Activated T-helper 2 cell treated with anti-CD3 and anti-CD28 coated beads, Interferon-gamma antibody, Interleukin-2, Interleukin-4, amounts not matched to agents 10 μg/mL and 5 μg/mL and 100 μg/mL, durations not matched to agents 14 hours and 24 hours and 36 hours (primary cell): ENCODE measurements around the gene ALX3. TPM values are rescaled to one million over a fixed set of nuclear protein-coding genes. Genes with fewer than 3 reads are reported as not detected.
"Not testable (repeated sequence)": the region's sequence is repeated elsewhere in the genome, so short reads cannot be mapped to it uniquely, and the experiment has no call there.

Experiments used
- DNase-seq: peaks from one replicate; pipeline ENCODE4 v3.0.0; 2021; ENCODE audit warnings: low spot score
- H3K27ac Mint-ChIP-seq: one replicate; pipeline ENCODE4 v1.8.0; 2021; ENCODE audit warnings: mixed read lengths
- H3K27me3 Mint-ChIP-seq: one replicate; pipeline ENCODE4 v1.8.0; 2021; ENCODE audit warnings: low read depth, mixed read lengths
- H3K36me3 Mint-ChIP-seq: one replicate; pipeline ENCODE4 v1.8.0; 2021; ENCODE audit warnings: low read depth, mixed read lengths
- H3K4me1 Mint-ChIP-seq: one replicate; pipeline ENCODE4 v1.8.0; 2021; ENCODE audit warnings: low read depth, mixed read lengths
- H3K4me3 Mint-ChIP-seq: one replicate; pipeline ENCODE4 v1.8.0; 2021; ENCODE audit warnings: low read depth, mild to moderate bottlenecking, moderate library complexity, mixed read lengths
- H3K9me3 Mint-ChIP-seq: one replicate; pipeline ENCODE4 v1.8.0; 2021; ENCODE audit warnings: mixed read lengths
- intact Hi-C: fragments of 100-400 bp; cut with micrococcal nuclease; formaldehyde crosslinking; loops from one replicate; pipeline ENCODE4 v1.15.1; 2023
- total RNA-seq: library from RNA; stranded (reverse); gene quantifications from 2 replicates; pipeline ENCODE4 v1.2.3, GENCODE V29; 2022

ALX3 gene
- total RNA-seq, 1 donor from 2014 or later = not detected

DNA sequence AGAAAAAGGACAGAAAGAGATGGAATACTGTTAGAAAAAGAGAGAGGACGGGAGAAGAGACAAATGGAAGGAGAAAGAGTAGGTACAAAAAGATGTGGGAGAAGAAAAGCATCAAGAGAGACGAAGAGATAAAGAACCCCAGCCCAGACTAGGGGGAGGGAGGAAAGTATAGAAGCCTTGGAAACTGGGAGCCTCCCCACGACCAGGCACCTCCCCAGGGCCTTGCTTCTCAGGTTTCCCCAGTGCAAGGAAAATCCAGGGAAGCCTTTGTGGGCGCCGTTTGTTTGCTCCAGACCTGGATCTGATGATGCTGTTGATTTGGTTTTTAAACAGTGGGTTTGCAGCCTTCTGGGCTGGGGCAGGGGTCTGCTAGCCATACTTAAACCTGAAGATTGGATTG, 15.2 kb upstream of the ALX3 start:
- peaks cover 10% of the 10 kb centered on the region for H3K4me1 Mint-ChIP-seq
- H3K36me3 Mint-ChIP-seq = no peaks in the 10 kb centered on the region
- H3K9me3 Mint-ChIP-seq = no peaks in the 10 kb centered on the region
- intact Hi-C loops = loop anchor here (2.0 kb wide), 1 partner anchor 17 kb away; no protein-coding TSS in a partner anchor
- no peak overlapping the region for H3K4me3 Mint-ChIP-seq
- H3K27ac Mint-ChIP-seq = no peak overlapping the region
- peaks cover 59% of the 10 kb centered on the region for H3K27me3 Mint-ChIP-seq
- no peak for DNase-seq

- no peaks in the 10 kb centered on the region for H3K9me3 Mint-ChIP-seq
- peak; percentile 23 for DNase-seq
- H3K4me3 Mint-ChIP-seq = peak overlapping the region; percentile 79
- H3K27me3 Mint-ChIP-seq = peaks cover 59% of the 10 kb centered on the region
- intact Hi-C loops = loop anchor here (2.0 kb wide), 1 partner anchor 16 kb away; no protein-coding TSS in a partner anchor
- no peak overlapping the region for H3K27ac Mint-ChIP-seq
- H3K4me1 Mint-ChIP-seq = peaks cover 10% of the 10 kb centered on the region
- H3K36me3 Mint-ChIP-seq = no peaks in the 10 kb centered on the region
These were observed 14.0 kb upstream of the ALX3 start for GRCh38 chr1:110084227-110085078.

- Mint-ChIP-seq H3K4me1 (peaks cover 10% of the 10 kb centered on the region), H3K4me3 (peak overlapping the region; percentile 79), H3K36me3 (no peaks in the 10 kb centered on the region), H3K27me3 (peaks cover 62% of the 10 kb centered on the region), H3K27ac (no peak overlapping the region), H3K9me3 (no peaks in the 10 kb centered on the region)
- intact Hi-C loops = loop anchor here (2.0 kb wide), 1 partner anchor 15 kb away; no protein-coding TSS in a partner anchor
- no peak for DNase-seq
These were observed 13.4 kb upstream of the ALX3 start for GRCh38 chr1:110083866-110084226.

DNA sequence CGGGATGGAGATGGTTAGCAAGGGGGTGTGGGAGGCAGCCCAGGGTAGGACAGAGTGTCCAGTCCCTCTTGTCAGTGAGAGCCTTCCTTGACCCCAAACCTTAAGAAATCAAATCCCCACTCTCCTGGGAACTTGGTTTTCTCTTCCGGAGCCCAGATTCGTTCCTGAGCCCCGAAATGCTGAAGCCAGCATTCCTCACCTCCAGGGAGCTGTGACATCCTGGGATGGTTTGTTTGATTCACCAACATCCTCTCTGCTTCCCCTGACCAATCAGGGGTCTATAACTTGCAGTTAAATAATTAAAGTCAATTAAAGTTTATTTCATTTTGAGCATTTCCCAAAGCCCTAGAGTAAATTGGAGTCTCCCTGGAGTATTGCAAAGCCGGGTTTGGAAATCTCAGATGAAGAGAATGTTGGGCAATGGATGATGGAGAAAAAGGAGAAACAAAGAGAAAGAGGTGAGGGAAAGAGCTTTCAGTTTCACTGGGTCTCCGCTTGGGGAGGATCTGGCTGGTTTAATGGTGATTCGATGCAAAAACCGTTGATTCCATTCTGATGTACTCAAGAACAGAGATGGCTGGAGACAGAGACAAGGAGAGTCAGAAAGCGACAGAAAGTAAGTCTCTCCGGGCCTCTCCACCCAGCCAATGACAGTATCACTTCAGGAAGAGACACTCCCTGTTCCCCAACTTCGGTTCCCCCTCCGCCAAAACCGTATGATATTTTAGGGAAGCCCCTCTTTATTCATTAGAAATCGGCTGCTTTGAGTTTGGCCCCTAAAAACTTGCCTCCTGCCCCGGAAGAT, 12.8 kb upstream of the ALX3 start:
- no peak for DNase-seq
- Mint-ChIP-seq H3K27ac (peak overlapping the region; percentile 2), H3K27me3 (peaks cover 68% of the 10 kb centered on the region), H3K36me3 (no peaks in the 10 kb centered on the region), H3K4me3 (peak overlapping the region; percentile 79), H3K4me1 (peaks cover 10% of the 10 kb centered on the region), H3K9me3 (no peaks in the 10 kb centered on the region)
- intact Hi-C loops = no loop called here

GRCh38 chr1:110082477-110082876, 12.0 kb upstream of the ALX3 start:
- DNase-seq = no peak
- H3K27ac Mint-ChIP-seq = no peak overlapping the region
- H3K4me3 Mint-ChIP-seq = peak overlapping the region; percentile 10
- H3K4me1 Mint-ChIP-seq = peaks cover 9% of the 10 kb centered on the region
- H3K27me3 Mint-ChIP-seq = peaks cover 68% of the 10 kb centered on the region
- intact Hi-C loops = no loop called here
- no peaks in the 10 kb centered on the region for H3K36me3 Mint-ChIP-seq
- no peaks in the 10 kb centered on the region for H3K9me3 Mint-ChIP-seq

DNA sequence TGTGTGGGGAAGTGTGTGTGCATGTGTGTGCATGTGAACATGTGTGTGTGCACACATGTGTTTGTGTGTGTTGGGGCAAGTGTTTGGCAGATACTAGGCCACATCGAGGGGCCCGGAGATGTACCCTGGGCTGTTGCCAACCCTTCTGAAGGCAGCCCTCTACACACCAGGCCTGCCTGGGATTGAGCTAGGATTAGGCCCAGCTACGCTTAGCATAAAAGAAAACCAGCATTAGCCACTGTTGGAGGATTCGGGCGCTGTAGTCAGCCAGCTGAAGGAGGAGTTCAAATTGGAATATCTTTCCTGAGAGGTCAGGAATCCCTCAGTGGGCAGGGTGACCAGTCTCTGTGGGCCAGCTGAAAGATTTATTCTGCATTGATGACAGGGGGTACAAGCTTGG, 10.6 kb upstream of the ALX3 start:
- intact Hi-C loops = no loop called here
- peaks cover 61% of the 10 kb centered on the region for H3K27me3 Mint-ChIP-seq

GRCh38 chr1:110079995-110080394, 9.5 kb upstream of the ALX3 start:
- H3K9me3 Mint-ChIP-seq, H3K36me3 Mint-ChIP-seq, H3K4me1 Mint-ChIP-seq, intact Hi-C loops, H3K4me3 Mint-ChIP-seq, DNase-seq, H3K27ac Mint-ChIP-seq: not testable (repeated sequence)
- H3K27me3 Mint-ChIP-seq = peaks cover 58% of the 10 kb centered on the region

More for the DNA sequence above, 10.6 kb upstream of the ALX3 start:
- Mint-ChIP-seq H3K9me3 (no peaks in the 10 kb centered on the region), H3K4me3 (no peak overlapping the region), H3K36me3 (no peaks in the 10 kb centered on the region), H3K27ac (no peak overlapping the region), H3K4me1 (peaks cover 9% of the 10 kb centered on the region)
- DNase-seq = no peak

- Mint-ChIP-seq H3K4me3 (no peak overlapping the region), H3K27ac (no peak overlapping the region), H3K9me3 (no peaks in the 10 kb centered on the region), H3K4me1 (no peaks in the 10 kb centered on the region), H3K27me3 (peaks cover 63% of the 10 kb centered on the region), H3K36me3 (no peaks in the 10 kb centered on the region)
- intact Hi-C loops = no loop called here
- DNase-seq = no peak
These were observed 6.5 kb upstream of the ALX3 start for GRCh38 chr1:110076789-110077500.

- Mint-ChIP-seq H3K36me3 (no peaks in the 10 kb centered on the region), H3K4me3 (no peak overlapping the region), H3K4me1 (no peaks in the 10 kb centered on the region), H3K27ac (no peak overlapping the region), H3K27me3 (peaks cover 70% of the 10 kb centered on the region), H3K9me3 (no peaks in the 10 kb centered on the region)
- DNase-seq = no peak
- intact Hi-C loops = no loop called here
These were observed 3.7 kb upstream of the ALX3 start for GRCh38 chr1:110074166-110074565.

DNA sequence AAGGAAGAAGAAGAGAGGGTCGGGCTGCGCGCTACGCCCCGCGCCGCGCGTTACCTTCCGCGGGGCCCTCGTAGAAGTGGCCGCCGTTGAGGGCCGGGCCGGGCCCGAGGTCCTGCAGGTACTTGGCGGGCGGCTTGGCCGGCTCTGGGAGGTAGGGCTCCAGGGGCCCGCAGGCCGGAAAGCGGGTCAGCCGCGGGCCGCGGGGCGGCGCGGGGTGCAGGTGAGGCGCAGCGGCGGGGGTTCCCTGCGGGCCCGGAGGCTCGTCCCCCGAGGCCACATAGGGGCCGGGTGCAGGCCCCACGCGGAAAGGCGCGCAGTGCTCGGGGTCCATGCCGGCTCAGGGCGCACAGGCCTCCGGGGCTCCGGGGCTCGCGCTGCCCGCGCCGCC, 196 bp downstream of the ALX3 start:
- no peak for DNase-seq
- peaks cover 75% of the 10 kb centered on the region for H3K27me3 Mint-ChIP-seq
- intact Hi-C loops = no loop called here
- H3K4me1 Mint-ChIP-seq = peaks cover 4% of the 10 kb centered on the region
- H3K36me3 Mint-ChIP-seq = no peaks in the 10 kb centered on the region
- H3K9me3 Mint-ChIP-seq = no peaks in the 10 kb centered on the region
- H3K27ac Mint-ChIP-seq = no peak overlapping the region
- H3K4me3 Mint-ChIP-seq = no peak overlapping the region

- H3K9me3 Mint-ChIP-seq = no peaks in the 10 kb centered on the region
- no peak overlapping the region for H3K4me3 Mint-ChIP-seq
- no peak overlapping the region for H3K27ac Mint-ChIP-seq
- no peaks in the 10 kb centered on the region for H3K36me3 Mint-ChIP-seq
- peaks cover 4% of the 10 kb centered on the region for H3K4me1 Mint-ChIP-seq
- no peak for DNase-seq
- H3K27me3 Mint-ChIP-seq = peaks cover 72% of the 10 kb centered on the region
- intact Hi-C loops = loop anchor here (2.0 kb wide), 1 partner anchor 15 kb away; no protein-coding TSS in a partner anchor
These were observed 829 bp downstream of the ALX3 start for GRCh38 chr1:110069404-110070281.
